ENCODE results near the gene GRIP2. TPM values are rescaled to one million over a fixed set of nuclear protein-coding genes. Genes with fewer than 3 reads are reported as not detected.

The GRIP2 gene
- total RNA-seq, 4 donors from 2014 or later: 0.22 to 1.5 TPM; not detected in 2

DNA sequence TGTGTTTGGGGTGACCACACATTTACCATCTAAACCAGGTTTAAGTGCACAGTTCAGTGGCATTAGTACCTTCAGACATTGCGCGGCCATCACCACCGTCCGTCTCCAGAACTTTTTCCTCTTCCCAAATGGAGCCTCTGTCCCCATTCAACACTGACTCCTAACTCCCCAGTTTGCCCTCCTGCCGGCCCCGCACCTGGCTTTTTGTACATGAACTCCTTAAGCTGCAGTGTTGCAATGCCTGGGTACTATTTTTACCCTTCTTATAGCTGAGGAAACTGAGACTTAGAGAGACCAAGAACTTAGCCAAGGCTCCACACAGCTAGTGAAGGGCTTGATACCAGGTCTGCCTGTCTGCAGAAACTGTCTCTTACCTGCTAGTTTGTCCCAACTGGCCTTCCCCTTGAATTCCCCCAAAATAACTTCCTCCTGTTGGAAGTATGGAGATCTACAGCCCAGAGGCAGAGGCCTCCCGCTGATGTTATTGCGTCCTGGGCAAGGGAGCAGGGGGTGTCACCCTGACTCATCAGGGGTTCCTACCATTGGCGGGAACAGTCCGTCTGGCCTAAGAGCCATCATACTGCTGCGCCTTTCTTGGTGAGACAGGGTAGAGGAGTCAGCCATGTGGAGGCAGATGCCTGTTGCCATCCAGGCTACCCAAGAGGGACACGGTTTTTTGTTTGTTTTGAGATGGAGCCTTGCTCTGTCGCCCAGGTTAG, 65.6 kb downstream of the GRIP2 start:
- TF ChIP-seq, protein P1, sequence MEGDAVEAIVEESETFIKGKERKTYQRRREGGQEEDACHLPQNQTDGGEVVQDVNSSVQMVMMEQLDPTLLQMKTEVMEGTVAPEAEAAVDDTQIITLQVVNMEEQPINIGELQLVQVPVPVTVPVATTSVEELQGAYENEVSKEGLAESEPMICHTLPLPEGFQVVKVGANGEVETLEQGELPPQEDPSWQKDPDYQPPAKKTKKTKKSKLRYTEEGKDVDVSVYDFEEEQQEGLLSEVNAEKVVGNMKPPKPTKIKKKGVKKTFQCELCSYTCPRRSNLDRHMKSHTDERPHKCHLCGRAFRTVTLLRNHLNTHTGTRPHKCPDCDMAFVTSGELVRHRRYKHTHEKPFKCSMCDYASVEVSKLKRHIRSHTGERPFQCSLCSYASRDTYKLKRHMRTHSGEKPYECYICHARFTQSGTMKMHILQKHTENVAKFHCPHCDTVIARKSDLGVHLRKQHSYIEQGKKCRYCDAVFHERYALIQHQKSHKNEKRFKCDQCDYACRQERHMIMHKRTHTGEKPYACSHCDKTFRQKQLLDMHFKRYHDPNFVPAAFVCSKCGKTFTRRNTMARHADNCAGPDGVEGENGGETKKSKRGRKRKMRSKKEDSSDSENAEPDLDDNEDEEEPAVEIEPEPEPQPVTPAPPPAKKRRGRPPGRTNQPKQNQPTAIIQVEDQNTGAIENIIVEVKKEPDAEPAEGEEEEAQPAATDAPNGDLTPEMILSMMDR (IDR thresholded peaks at IDR 0.05; ENCODE audit: low read depth): no peak

DNA sequence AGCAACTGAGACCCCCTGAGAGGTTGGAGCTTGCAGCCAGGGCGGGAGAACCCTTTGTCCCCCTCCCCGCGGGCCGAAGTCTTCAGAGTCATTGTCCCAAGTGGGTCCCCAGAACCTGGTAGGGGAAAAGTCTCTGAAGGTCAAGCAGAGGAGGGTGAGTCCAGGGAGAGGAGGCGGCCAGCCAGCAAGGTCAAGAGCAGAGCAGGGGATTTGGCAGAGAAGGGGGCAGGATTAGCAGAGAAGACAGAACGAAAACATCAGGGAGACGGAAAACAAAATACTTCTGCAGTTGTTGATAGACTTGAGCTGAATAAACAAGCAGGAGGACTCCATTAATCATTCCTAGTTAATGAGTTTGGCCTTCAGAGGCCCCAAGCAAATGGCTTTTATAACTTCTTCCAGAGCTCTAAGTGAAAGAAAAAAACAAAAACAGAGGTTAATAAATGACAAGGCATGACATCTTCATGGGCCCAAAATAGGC, 66.7 kb downstream of the GRIP2 start:
- TF ChIP-seq, protein P1 (IDR thresholded peaks at IDR 0.05; ENCODE audit: low read depth): no peak

DNA sequence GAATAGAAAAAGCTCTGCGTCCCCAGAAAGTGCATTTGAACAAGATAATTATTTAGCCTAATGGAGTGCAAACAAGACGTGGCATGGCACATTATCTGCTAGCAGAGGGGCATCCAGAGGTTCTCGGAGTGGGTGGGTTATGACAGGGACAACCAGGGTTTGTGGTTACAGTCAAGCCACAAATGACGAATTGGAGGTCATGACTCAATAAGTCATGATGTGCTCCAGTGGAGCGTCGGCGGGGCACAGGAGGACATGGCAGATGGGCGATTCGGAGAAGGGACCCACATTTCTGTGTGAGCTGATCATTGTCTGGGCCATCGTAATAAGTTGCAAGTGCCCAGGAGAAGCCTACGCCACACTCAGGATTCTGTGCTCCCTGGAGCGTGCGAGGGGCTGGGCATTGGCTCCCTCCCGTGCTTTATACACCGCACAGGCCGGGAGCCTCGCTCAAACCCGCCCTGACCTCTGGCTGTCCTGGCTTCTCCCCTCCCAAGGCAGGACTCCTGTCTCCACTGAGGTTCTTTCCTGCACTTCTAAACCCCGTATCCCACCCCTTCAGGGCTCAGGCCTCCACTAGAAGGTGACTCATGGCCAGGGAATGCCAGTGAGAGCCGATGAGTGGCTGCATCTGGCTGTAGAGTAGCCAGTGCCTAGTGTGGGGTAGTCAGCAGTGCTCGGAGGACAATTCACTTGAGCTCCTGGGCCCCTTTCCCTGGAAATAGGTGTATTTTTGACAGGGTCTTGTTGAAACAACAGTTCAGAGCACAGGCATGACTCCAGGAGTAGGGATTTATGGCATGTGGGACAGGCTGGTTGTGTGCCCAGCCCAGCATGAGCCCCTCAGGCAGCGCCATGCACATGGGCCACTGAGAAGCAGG, 67.4 kb downstream of the GRIP2 start:
- TF ChIP-seq, protein P1 (IDR thresholded peaks at IDR 0.05; ENCODE audit: low read depth): no peak

DNA sequence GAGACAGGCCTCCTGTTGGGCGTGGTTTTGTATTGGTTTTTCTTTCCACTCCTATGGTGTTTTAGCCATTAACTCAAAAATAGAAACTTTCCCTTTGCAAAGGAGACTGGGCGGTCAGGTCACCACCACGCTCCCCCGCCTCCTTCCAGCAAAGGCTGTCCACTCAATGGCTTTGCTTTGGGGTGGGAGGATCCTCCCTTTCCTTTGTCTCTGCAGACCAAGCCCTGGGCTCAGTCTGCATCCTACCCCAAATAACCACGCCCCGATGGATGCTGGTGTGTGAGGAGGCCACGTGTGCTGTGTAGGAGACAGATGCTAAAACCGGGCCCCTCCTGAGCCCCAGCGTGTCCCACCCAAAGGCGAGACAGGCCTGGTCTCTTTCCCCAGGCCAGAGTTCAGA, 68.5 kb downstream of the GRIP2 start:
- TF ChIP-seq, protein P1 (IDR thresholded peaks at IDR 0.05; ENCODE audit: low read depth): no peak

DNA sequence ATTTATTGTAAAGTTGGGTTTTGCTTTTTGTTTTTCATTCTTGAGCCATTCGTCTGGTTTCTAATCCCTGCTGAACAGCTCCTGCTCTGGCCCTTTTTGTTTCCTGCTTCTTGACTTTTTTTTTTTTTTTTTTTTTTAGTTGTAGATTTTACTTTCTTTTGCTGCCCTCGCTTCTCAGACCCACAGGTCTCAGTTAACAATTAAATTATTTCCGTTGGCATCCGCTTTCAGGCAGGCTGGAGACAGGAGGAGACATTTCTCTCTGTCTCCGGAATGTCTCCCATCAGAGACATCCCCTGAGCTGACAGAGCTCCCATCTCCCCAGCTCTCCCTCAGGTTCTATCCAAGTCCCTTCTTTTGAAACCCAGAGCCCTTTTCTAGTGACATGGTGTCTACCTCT, 69.1 kb downstream of the GRIP2 start:
- TF ChIP-seq, protein P1 (IDR thresholded peaks at IDR 0.05; ENCODE audit: low read depth): no peak

- TF ChIP-seq, protein P1 (IDR thresholded peaks at IDR 0.05; ENCODE audit: low read depth): no peak
Observed at GRCh38 chr3:14470461-14470860, 69.7 kb downstream of the GRIP2 start.

DNA sequence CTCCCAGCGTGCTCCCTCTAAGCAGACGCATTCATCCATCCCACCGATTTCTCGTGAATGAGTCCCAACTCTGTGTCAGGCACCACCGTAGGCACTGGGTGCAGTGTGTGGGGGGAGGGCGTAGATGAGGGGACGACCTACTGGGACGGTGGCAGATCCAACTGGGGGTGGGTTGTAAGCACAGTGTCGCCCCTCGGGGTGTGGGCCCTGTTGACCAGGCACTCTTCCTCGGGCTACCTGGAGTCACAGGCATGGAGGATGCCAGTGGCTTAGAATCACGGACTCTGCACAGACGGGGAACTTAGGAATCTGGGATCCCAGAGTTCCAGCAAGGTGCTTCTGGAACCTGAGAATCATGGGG, 71.5 kb downstream of the GRIP2 start:
- TF ChIP-seq, protein P1 (IDR thresholded peaks at IDR 0.05; ENCODE audit: low read depth): no peak

Measured in subcutaneous adipose tissue (tissue), 4 donors.